NCI-H526 (cell line): ENCODE measurements around the gene APOA1.

Source experiments
- DNase-seq, 2 experiments: peaks; one replicate each; lab custom pipeline; 2025; lab: John Stamatoyannopoulos, UW

APOA1 gene

DNA sequence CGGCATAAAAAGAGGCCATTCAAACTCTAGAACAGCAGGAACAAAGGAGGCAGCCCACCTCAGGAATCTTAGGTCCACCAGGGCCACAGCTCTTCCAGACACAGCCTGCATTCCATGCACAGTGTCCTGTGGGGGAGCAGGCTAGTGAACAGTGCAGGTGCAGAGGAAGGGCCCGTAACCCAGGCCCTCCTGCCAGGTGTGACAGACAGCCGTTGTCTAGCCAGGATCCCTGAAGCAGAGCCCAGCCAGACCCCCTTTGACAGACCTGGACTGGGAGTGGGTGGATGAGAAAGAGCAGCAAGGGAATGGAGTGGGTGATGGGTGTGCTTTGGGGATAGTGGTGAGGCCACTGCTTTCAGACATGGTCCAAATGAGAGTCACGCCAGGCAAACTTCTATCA is 48.4 kb downstream of the APOA1 start:
- no peak for DNase-seq

DNA sequence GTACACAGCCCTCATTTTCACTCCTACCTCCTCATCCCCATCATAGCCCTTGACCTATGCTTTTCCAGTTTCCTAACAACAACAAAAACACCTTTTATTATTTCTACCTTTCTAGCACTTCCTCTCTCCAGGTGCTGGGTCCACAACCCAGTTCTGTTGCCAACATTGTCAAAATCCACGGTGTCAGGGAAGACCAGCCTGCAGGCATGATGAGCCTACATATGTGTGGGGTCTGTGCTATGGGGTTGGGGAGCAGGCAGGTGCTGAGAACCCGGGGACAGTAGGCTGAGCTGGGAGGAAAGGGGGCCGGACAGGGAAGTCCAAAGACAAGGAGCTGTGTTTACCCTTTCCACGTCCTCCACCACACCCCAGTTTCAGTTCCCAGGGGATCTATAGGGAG is 48.9 kb downstream of the APOA1 start:
- no peak for DNase-seq

DNA sequence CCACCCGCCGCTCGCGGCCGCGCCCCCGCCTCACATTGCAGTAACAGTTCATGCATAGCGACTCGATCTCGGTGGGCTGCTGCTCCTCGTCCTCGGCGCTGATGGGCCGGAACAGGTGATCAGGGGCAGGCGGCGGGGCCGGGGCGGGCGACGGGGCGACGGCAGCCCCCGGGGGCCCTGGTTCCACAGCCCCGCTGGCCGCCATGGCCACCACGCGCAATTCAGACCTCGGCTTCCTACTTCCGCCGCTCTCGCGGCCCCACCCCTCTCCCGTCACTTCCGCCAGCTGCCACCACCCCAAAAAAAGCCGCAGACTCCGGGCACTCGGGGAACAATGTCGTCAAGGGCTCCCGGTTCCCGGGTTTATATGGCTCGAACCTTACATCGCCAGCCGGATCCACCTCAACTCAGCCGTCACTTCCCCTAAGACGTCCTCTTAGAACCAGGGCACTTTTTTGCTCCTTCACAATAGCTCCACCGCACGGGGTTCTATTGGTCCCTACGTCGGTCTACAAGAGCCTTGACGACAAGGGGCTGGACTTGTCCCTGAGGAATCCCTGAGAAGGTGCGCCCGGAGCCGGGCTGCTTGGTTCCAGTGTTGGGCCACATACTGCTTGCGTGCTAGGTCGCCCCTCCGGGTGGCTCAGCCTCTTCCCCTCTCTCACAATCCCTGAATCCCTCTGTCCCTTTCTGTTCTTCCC is 49.5 kb downstream of the APOA1 start, which contains the start of gene ZPR1:
Gene ZPR1, minus strand, starts transcription at position 238 of the 701 bp plus-strand sequence. Its CDS starts 33 bp downstream, at position 205.
- peak; percentile 70 to 93 for DNase-seq

DNA sequence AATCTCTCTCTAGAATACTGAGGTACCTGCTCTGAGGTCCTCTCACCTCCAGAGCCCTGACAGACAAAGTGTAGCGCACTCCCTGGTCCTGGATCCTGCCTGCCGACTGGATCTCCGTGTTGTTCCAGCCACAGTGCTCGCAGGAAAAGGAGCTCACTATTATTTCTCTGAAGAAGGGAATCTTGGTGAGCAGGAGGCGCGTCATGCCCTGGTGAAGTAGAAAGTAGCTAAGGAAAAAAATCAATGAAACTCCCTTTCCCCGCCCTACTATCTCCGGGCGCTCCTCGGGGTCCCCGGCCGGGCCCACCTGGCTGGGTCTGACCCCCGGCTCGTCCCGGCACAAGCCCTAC is 50.0 kb downstream of the APOA1 start:
- DNase-seq, result no peak

DNA sequence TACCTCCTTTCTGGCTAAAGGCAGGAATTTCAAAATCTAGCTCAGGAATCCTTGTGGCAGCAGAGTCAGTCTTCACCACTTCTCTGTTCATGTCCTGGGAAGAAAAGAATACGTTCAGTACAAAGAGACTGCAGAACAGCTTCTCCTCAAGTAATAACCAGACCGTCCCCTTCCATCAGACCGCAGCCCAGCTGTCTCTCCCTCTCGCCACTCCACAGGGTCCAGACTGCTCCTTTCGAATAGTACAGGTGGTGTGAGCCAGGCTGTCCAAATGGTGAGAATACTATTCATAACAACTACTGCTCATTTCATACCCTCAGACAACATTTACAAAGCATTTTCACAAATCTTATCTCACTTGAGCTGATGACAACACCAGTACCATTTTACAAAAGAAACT is 50.5 kb downstream of the APOA1 start:
- DNase-seq, result no peak

DNA sequence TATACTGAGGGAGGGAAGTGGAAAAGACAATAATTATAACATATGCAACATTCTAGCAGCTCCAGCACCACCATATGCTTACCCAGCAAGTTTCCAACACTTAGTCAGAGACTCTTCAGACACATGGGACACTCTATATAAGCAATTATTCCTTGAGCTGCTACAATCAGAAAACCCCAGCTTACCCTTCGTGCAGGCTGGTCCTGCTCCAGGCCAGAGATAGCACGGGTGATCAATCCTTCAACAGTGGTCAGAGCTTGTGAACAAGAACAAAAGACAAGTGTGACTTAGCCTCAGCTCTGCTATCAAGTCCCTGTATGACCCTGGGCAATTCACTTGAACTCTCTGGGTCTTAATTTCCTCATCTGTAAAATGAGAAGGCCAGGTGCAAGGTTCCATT is 51.1 kb downstream of the APOA1 start:
- DNase-seq, result no peak
